GM23248 (cell line): Measurements from ENCODE around the gene FAM20B.

Experiments
- EZH2 ChIP-seq: fragments of 200-600 bp; sonication (generic); IDR thresholded peaks from 2 replicates; pipeline ENCODE4 v1.6.1; 2018; ENCODE audit warnings: antibody characterized with exemption, mild to moderate bottlenecking; ENCODE audit not compliant: insufficient read depth, poor library complexity, severe bottlenecking
- EZH2phosphoT487 ChIP-seq: fragments of 200-600 bp; sonication (generic); IDR thresholded peaks from 2 replicates; pipeline ENCODE4 v1.6.1; 2018; ENCODE audit warnings: antibody characterized with exemption, moderate library complexity, mild to moderate bottlenecking, low read depth; ENCODE audit not compliant: insufficient read depth

DNA sequence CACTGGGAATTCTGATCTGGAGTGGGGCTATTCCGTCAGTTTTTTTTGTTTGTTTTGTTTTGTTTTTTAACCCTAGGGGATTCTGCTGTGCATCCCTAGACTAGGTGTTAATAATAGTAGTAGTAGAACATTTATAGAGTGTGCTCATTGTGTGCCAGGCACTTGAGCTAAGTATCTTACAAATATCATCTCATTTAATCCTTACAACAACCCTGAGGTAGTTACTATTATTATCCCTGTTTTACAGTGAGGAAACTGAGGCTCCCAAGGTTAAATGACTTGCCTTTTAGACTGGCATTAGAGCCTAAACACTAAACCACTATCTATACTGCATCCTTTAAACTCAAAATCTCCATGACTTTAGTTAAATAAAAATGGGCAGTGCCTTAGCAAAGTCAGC is 78.3 kb downstream of the FAM20B start:
- TF ChIP-seq EZH2 (no peak), EZH2phosphoT487 (no peak)
